ENCODE results near the gene AURKA. TPM values are rescaled to one million over a fixed set of nuclear protein-coding genes. Genes with fewer than 3 reads are reported as not detected.

Gene AURKA
- total RNA-seq, 2 experiments from 2014 or later, result 63.2 to 105 TPM

GRCh38 chr20:56420940-56421688, 29.1 kb upstream of the AURKA start:
- POLR2A ChIA-PET, result interaction anchor here (0.9 kb wide), 1 partner anchor 9 kb away, joined by 4 read pairs; the partner anchor contains the start of gene CASS4
- BruUV-seq (replicated peaks), result no TSS peak
- H3K36me3 ChIP-seq (ENCODE audit: insufficient read depth, low read length), result no peaks in the 10 kb centered on the region
- TF ChIP-seq CTCF (conservative IDR thresholded peaks at IDR 0.05; ENCODE audit: low read length) (no peak), EZH2phosphoT487 (IDR thresholded peaks at IDR 0.05; ENCODE audit: borderline replicate concordance, low read depth, low read length) (no peak)
- no peaks in the 10 kb centered on the region for H3K9me3 ChIP-seq (ENCODE audit: low read length)
- intact Hi-C loops (cut with micrococcal nuclease; ENCODE audit: unreplicated experiment), result no loop called here
- H3K4me3 ChIP-seq (ENCODE audit: low read depth, low read length, poor library complexity, severe bottlenecking), result no peak overlapping the region
- no peak overlapping the region for H3K4me2 ChIP-seq (ENCODE audit: low read length)
- CTCF ChIA-PET (ENCODE audit: unreplicated experiment), result no interaction called here
- no peak overlapping the region for H2AFZ ChIP-seq (ENCODE audit: low read length)
- no peaks in the 10 kb centered on the region for H3K4me1 ChIP-seq (ENCODE audit: insufficient read depth, low read length, poor library complexity, severe bottlenecking)
- no peaks in the 10 kb centered on the region for H3K9me2 ChIP-seq (ENCODE audit: insufficient read depth, low read length)
- H4K20me1 ChIP-seq (ENCODE audit: insufficient read depth, low read length), result no peaks in the 10 kb centered on the region
- no peaks in the 10 kb centered on the region for H3K79me2 ChIP-seq (ENCODE audit: insufficient read depth, low read depth, low read length)
- no peak overlapping the region for H3K27ac ChIP-seq (ENCODE audit: low read depth, low read length, poor library complexity, severe bottlenecking)
- no peak for DNase-seq (ENCODE audit: low spot score)

GRCh38 chr20:56420028-56420427, 28.0 kb upstream of the AURKA start:
- intact Hi-C loops (cut with micrococcal nuclease; ENCODE audit: unreplicated experiment), result no loop called here
- TF ChIP-seq CTCF (conservative IDR thresholded peaks at IDR 0.05; ENCODE audit: low read length) (no peak), EZH2phosphoT487 (IDR thresholded peaks at IDR 0.05; ENCODE audit: borderline replicate concordance, low read depth, low read length) (no peak)
- Histone ChIP-seq H4K20me1 (ENCODE audit: insufficient read depth, low read length) (no peaks in the 10 kb centered on the region), H3K79me2 (ENCODE audit: insufficient read depth, low read depth, low read length) (no peaks in the 10 kb centered on the region), H3K9me2 (ENCODE audit: insufficient read depth, low read length) (no peaks in the 10 kb centered on the region), H2AFZ (ENCODE audit: low read length) (no peak overlapping the region), H3K4me1 (ENCODE audit: insufficient read depth, low read length, poor library complexity, severe bottlenecking) (no peaks in the 10 kb centered on the region), H3K4me2 (ENCODE audit: low read length) (no peak overlapping the region), H3K27ac (ENCODE audit: low read depth, low read length, poor library complexity, severe bottlenecking) (no peak overlapping the region), H3K9me3 (ENCODE audit: low read length) (no peaks in the 10 kb centered on the region), H3K4me3 (ENCODE audit: low read depth, low read length, poor library complexity, severe bottlenecking) (no peak overlapping the region), H3K36me3 (ENCODE audit: insufficient read depth, low read length) (no peaks in the 10 kb centered on the region)
- no TSS peak for BruUV-seq (replicated peaks)
- ChIA-PET CTCF (ENCODE audit: unreplicated experiment) (no interaction called here), POLR2A (interaction anchor here (0.6 kb wide), 1 partner anchor 9 kb away, joined by 3 read pairs; no protein-coding TSS in a partner anchor)
- DNase-seq (ENCODE audit: low spot score), result no peak

GRCh38 chr20:56418385-56418861, 26.4 kb upstream of the AURKA start:
- Histone ChIP-seq H3K4me3 (ENCODE audit: low read depth, low read length, poor library complexity, severe bottlenecking) (no peak overlapping the region), H3K9me3 (ENCODE audit: low read length) (no peaks in the 10 kb centered on the region), H3K79me2 (ENCODE audit: insufficient read depth, low read depth, low read length) (no peaks in the 10 kb centered on the region), H3K9me2 (ENCODE audit: insufficient read depth, low read length) (no peaks in the 10 kb centered on the region), H3K4me2 (ENCODE audit: low read length) (no peak overlapping the region), H2AFZ (ENCODE audit: low read length) (no peak overlapping the region), H3K27ac (ENCODE audit: low read depth, low read length, poor library complexity, severe bottlenecking) (no peak overlapping the region), H4K20me1 (ENCODE audit: insufficient read depth, low read length) (no peaks in the 10 kb centered on the region), H3K4me1 (ENCODE audit: insufficient read depth, low read length, poor library complexity, severe bottlenecking) (no peaks in the 10 kb centered on the region), H3K36me3 (ENCODE audit: insufficient read depth, low read length) (peaks cover 3% of the 10 kb centered on the region; the same call in 1 of the 2 replicates)
- ChIA-PET POLR2A (interaction anchor here (1.0 kb wide), 1 partner anchor 14 kb away, joined by 3 read pairs; no protein-coding TSS in a partner anchor), CTCF (ENCODE audit: unreplicated experiment) (no interaction called here)
- TF ChIP-seq EZH2phosphoT487 (IDR thresholded peaks at IDR 0.05; ENCODE audit: borderline replicate concordance, low read depth, low read length) (no peak), CTCF (conservative IDR thresholded peaks at IDR 0.05; ENCODE audit: low read length) (no peak)
- intact Hi-C loops (cut with micrococcal nuclease; ENCODE audit: unreplicated experiment), result no loop called here
- BruUV-seq (replicated peaks), result no TSS peak
- no peak for DNase-seq (ENCODE audit: low spot score)

Data from OCI-LY7 (cell line).